SK-N-MC (cell line): ENCODE data around the gene ANKS3.

Source experiments
- EZH2 ChIP-seq: fragments of 200-600 bp; sonication (generic); IDR thresholded peaks from one replicate; pipeline ENCODE4 v1.6.1; 2017; ENCODE audit warnings: antibody characterized with exemption
- FOXP2 ChIP-seq: optimal IDR thresholded peaks from 2 replicates; pipeline ENCODE3; 2011; ENCODE audit warnings: mild to moderate bottlenecking, moderate library complexity; ENCODE audit not compliant: insufficient read depth; ENCODE audit errors: extremely low read length, control extremely low read depth
- POLR2AphosphoS5 ChIP-seq: IDR thresholded peaks from 2 replicates; pipeline ENCODE4 v1.6.1; 2012; ENCODE audit warnings: mild to moderate bottlenecking, low read depth, low read length, borderline replicate concordance

DNA sequence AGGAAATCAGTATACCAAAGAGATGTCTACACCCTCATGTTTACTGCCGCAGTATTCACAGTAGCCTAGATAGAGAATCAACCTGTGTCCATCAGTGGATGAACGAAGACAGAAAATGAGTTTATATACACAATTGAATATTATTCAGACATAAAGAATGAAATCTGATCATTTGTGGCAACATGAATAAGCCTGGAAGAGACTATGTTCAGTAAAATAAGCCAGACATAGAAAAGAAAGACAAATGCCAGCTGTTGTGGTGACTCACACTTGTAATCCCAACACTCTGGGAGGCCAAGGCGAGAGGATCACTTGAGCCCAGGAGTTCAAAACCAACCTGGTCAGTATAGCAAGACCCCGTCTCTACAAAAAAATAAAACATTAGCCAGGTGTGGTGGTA is 24.6 kb downstream of the ANKS3 start:
- no peak for TF ChIP-seq POLR2AphosphoS5
- TF ChIP-seq EZH2: no peak
- TF ChIP-seq FOXP2: no peak
